ENCODE measurements around the gene ATF2.

Gene ATF2

DNA sequence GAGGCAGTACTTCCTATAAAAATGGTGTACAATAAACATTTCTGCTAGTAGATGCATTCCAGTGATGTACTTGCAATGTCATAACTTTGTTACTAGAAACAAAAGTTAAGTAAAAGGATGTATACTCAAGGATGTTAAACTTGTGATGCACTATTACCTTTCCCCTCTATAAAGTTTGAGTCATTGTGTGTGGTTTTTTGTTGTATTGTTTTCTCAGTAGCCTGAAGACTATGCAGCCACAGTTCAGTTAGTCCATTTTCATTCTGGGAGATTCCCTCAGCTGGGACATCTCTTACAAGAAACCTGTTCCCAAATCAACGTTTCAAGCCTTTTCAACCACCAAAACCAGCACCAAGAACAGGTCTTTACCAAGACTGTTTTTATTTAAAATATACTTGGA, 7.9 kb upstream of the ATF2 start:
- TF ChIP-seq YY1 (IDR thresholded peaks at IDR 0.05; ENCODE audit: insufficient read depth, insufficient read length) (no peak), SUZ12 (IDR thresholded peaks at IDR 0.05; ENCODE audit: extremely low read depth, insufficient read depth, insufficient read length) (no peak), ZNF274 (IDR thresholded peaks at IDR 0.05; ENCODE audit: low read depth, low read length) (no peak)
- peaks cover 56% of the 10 kb centered on the region for H3K36me3 ChIP-seq (ENCODE audit: insufficient read depth, insufficient read length, low read length)
- H3K27me3 ChIP-seq (ENCODE audit: insufficient read depth, insufficient read length): no peaks in the 10 kb centered on the region
- DNase-seq (ENCODE audit: low read depth, low spot score): no peak
- H3K4me3 ChIP-seq (ENCODE audit: insufficient read length, low read depth): no peak overlapping the region
- H3K9ac ChIP-seq (ENCODE audit: insufficient read length, low read depth): no peak overlapping the region
- H3K9me3 ChIP-seq (ENCODE audit: insufficient read depth, low read length): no peaks in the 10 kb centered on the region
- no peaks in the 10 kb centered on the region for H3K4me1 ChIP-seq (ENCODE audit: insufficient read depth, insufficient read length)

DNA sequence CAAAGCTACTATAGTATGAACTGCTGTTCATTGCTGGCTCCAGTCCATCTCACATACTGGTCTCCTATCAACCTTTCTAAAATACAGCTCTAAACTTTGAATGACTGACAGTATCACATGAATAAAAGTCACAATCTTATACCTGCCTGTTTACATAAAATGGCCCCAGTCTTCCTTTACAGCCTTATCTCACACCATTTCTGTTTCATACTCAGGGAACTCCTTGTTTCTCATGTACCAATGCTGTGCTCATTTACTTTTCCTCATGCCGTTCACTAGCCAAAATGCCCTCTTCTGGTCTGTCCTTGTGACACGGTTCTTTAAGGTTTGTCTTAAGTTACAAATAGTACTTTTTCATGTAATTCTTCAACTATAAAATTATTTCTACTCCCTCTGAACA, 7.3 kb upstream of the ATF2 start:
- TF ChIP-seq YY1 (IDR thresholded peaks at IDR 0.05; ENCODE audit: insufficient read depth, insufficient read length) (no peak), SUZ12 (IDR thresholded peaks at IDR 0.05; ENCODE audit: extremely low read depth, insufficient read depth, insufficient read length) (no peak), ZNF274 (IDR thresholded peaks at IDR 0.05; ENCODE audit: low read depth, low read length) (no peak)
- H3K9ac ChIP-seq (ENCODE audit: insufficient read length, low read depth): no peak overlapping the region
- no peaks in the 10 kb centered on the region for H3K9me3 ChIP-seq (ENCODE audit: insufficient read depth, low read length)

DNA sequence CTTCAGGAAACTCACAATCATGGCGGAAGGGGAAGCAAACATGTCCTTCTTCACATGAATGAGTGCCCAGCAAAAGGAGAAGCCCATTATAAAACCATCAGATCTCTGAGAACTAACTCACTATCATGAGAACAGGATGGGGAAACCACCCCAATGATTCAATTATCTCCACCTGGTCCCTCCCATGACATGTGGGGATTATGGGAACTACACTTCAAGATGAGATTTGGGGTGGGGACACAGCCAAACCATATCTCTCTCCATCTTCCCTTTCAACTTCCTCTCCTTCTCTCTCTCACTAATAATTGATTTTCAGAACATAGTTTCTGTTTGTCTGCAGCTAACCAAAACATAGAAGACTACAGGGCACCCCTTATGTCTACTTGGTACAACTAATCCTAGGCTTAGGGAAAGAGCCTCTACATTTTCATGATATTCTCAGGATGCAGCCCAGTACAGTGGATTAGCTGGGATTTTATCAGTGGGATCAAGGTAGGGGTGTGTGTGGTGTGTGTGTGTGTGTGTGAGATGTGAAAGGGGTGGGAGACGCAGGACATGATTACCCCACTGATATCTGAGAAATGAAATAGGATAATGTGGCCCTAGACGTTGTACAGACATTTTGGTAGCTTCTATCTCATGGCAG, 2.8 kb upstream of the ATF2 start:
- Histone ChIP-seq H3K9me3 (ENCODE audit: insufficient read depth, low read length) (no peaks in the 10 kb centered on the region), H3K36me3 (ENCODE audit: insufficient read depth, insufficient read length, low read length) (peaks cover 6% of the 10 kb centered on the region), H3K9ac (ENCODE audit: insufficient read length, low read depth) (no peak overlapping the region), H3K27me3 (ENCODE audit: insufficient read depth, insufficient read length) (no peaks in the 10 kb centered on the region), H3K4me3 (ENCODE audit: insufficient read length, low read depth) (no peak overlapping the region), H3K4me1 (ENCODE audit: insufficient read depth, insufficient read length) (no peaks in the 10 kb centered on the region)
- DNase-seq (ENCODE audit: low read depth, low spot score): no peak
- TF ChIP-seq ZNF274 (IDR thresholded peaks at IDR 0.05; ENCODE audit: low read depth, low read length) (no peak), YY1 (IDR thresholded peaks at IDR 0.05; ENCODE audit: insufficient read depth, insufficient read length) (no peak), SUZ12 (IDR thresholded peaks at IDR 0.05; ENCODE audit: extremely low read depth, insufficient read depth, insufficient read length) (no peak)

More for the DNA sequence above, 7.3 kb upstream of the ATF2 start:
- Histone ChIP-seq H3K4me3 (ENCODE audit: insufficient read length, low read depth) (no peak overlapping the region), H3K4me1 (ENCODE audit: insufficient read depth, insufficient read length) (no peaks in the 10 kb centered on the region), H3K27me3 (ENCODE audit: insufficient read depth, insufficient read length) (no peaks in the 10 kb centered on the region), H3K36me3 (ENCODE audit: insufficient read depth, insufficient read length, low read length) (peaks cover 50% of the 10 kb centered on the region)
- no peak for DNase-seq (ENCODE audit: low read depth, low spot score)

DNA sequence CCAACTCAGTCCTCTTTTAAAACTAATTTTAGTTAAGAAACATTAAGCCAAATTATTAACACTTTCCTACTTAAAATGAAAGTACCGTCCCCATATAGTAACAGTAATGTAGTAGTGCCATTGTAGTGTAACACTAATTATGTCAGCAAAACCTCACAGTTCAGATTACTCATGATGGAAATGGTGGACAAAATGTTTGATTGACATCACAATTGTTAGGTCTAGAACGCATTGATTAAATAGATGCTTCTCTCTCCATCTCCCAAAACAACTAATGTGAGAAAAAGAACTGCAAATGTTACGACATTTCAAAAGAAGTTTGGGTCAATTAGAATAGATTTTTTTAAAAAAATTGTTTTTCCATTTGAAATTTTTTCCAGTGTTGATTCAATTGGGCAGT, 1.2 kb upstream of the ATF2 start:
- H3K4me1 ChIP-seq (ENCODE audit: insufficient read depth, insufficient read length): no peaks in the 10 kb centered on the region
- TF ChIP-seq YY1 (IDR thresholded peaks at IDR 0.05; ENCODE audit: insufficient read depth, insufficient read length): no peak
- no peak for TF ChIP-seq ZNF274 (IDR thresholded peaks at IDR 0.05; ENCODE audit: low read depth, low read length)
- TF ChIP-seq SUZ12 (IDR thresholded peaks at IDR 0.05; ENCODE audit: extremely low read depth, insufficient read depth, insufficient read length): no peak
- H3K36me3 ChIP-seq (ENCODE audit: insufficient read depth, insufficient read length, low read length): peaks cover 6% of the 10 kb centered on the region
- no peak for DNase-seq (ENCODE audit: low read depth, low spot score)
- peak overlapping the region; percentile 90 for H3K9ac ChIP-seq (ENCODE audit: insufficient read length, low read depth)
- no peaks in the 10 kb centered on the region for H3K27me3 ChIP-seq (ENCODE audit: insufficient read depth, insufficient read length)
- no peaks in the 10 kb centered on the region for H3K9me3 ChIP-seq (ENCODE audit: insufficient read depth, low read length)
- H3K4me3 ChIP-seq (ENCODE audit: insufficient read length, low read depth): peak overlapping the region; percentile 82

DNA sequence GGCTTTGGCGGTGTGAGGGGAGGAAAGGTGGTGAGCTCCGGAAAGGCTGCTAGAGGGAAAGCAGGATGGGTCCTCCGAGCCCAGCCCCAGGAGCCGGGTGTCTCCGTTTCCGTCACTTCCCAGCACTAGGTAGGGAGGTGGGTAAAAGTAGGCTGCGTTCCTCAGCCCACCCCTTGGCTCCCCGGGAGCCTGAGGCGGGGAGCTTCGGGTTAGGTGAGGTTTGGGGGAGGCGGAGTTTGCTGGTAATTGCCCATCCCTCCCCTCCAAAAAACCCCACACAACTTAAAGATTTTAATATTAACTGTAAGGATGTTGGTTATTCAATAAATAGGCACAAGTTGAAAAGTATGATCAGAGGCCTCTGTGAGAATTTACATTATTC, 552 bp upstream of the ATF2 start:
- TF ChIP-seq ZNF274 (IDR thresholded peaks at IDR 0.05; ENCODE audit: low read depth, low read length): no peak
- Histone ChIP-seq H3K36me3 (ENCODE audit: insufficient read depth, insufficient read length, low read length) (peaks cover 10% of the 10 kb centered on the region), H3K9ac (ENCODE audit: insufficient read length, low read depth) (peak overlapping the region; percentile 90), H3K4me1 (ENCODE audit: insufficient read depth, insufficient read length) (no peaks in the 10 kb centered on the region), H3K4me3 (ENCODE audit: insufficient read length, low read depth) (peak overlapping the region; percentile 82), H3K27me3 (ENCODE audit: insufficient read depth, insufficient read length) (no peaks in the 10 kb centered on the region), H3K9me3 (ENCODE audit: insufficient read depth, low read length) (no peaks in the 10 kb centered on the region)
- no peak for DNase-seq (ENCODE audit: low read depth, low spot score)

DNA sequence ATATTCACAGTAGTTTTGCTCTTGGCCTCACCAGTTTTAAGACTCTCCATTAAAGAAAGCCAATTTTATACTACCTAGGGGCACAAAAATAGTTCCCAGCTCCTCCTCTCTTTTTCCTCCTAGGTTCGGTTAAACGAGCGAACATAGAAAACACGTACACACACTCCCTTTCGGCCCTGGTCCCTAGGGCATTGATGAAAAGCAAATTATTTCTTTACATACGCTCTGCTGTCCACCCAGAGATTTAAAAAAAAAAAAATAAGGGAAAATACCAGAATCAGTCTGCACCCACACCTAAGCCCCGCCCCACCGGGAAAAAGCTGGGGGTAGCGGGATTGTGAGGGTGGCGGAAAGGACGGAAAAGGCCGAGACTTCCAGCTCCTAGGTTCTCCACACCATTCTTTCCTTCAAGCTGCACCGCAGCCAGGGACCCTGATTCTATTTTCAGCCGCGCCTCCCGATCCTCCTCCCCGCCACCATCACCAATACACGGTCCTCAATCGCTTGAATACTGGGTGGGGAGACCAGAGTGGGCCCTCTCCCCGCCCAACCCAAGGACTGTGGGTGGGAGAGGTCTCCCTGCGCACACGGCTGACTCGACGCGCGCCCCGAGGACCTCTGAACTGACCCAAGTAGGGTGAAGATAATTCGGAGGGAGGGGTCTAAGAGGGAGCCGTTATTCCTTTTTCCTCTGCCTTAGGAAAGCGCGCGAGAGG, 769 bp downstream of the ATF2 start:
- peak overlapping the region; percentile 98 for H3K4me3 ChIP-seq (ENCODE audit: insufficient read length, low read depth)
- TF ChIP-seq YY1 (IDR thresholded peaks at IDR 0.05; ENCODE audit: insufficient read depth, insufficient read length) (no peak), ZNF274 (IDR thresholded peaks at IDR 0.05; ENCODE audit: low read depth, low read length) (no peak), SUZ12 (IDR thresholded peaks at IDR 0.05; ENCODE audit: extremely low read depth, insufficient read depth, insufficient read length) (no peak)
- H3K9ac ChIP-seq (ENCODE audit: insufficient read length, low read depth): peak overlapping the region; percentile 97
- peaks cover 10% of the 10 kb centered on the region for H3K36me3 ChIP-seq (ENCODE audit: insufficient read depth, insufficient read length, low read length)
- peak; percentile 44 for DNase-seq (ENCODE audit: low read depth, low spot score)
- no peaks in the 10 kb centered on the region for H3K27me3 ChIP-seq (ENCODE audit: insufficient read depth, insufficient read length)
- no peaks in the 10 kb centered on the region for H3K9me3 ChIP-seq (ENCODE audit: insufficient read depth, low read length)
- H3K4me1 ChIP-seq (ENCODE audit: insufficient read depth, insufficient read length): no peaks in the 10 kb centered on the region

DNA sequence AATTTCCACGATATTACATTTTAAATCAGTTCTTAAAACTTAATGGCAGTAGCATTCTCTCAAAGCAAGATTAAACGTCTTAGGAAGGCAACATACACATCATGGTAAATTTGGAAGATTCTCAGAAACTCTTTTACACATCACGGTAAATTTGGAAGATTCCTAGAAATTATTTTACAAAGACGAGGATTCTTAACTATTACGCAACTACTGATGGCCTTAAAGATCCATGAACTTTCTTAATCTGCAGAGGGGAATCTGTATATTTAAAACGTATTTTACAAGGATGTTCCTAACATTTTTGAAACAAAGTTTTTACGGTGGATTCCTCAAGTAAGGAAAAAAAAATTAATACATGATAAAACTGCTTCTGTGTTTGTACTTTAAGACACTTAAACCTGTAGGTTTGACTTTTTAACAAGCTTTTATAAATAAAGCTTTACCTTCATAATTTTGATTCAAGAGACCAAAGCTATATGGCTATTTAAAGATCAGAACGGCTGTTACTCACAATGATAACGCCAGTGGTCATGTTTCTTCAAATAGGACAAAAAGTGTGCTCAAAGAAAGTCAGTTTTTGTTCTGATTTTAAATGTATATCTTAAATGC, 1.7 kb downstream of the ATF2 start:
- no peaks in the 10 kb centered on the region for H3K4me1 ChIP-seq (ENCODE audit: insufficient read depth, insufficient read length)
- peaks cover 10% of the 10 kb centered on the region for H3K36me3 ChIP-seq (ENCODE audit: insufficient read depth, insufficient read length, low read length)
- H3K27me3 ChIP-seq (ENCODE audit: insufficient read depth, insufficient read length): no peaks in the 10 kb centered on the region
- H3K4me3 ChIP-seq (ENCODE audit: insufficient read length, low read depth): peak overlapping the region; percentile 98
- H3K9me3 ChIP-seq (ENCODE audit: insufficient read depth, low read length): no peaks in the 10 kb centered on the region
- TF ChIP-seq ZNF274 (IDR thresholded peaks at IDR 0.05; ENCODE audit: low read depth, low read length): no peak
- H3K9ac ChIP-seq (ENCODE audit: insufficient read length, low read depth): peak overlapping the region; percentile 97
- no peak for DNase-seq (ENCODE audit: low read depth, low spot score)

Measured in NT2/D1 (cell line).